Activated B cell treated with CpG ODN at 0.5 μM for 24 hours (primary cell): ENCODE measurements around the gene RMDN2. TPM values are rescaled to one million over a fixed set of nuclear protein-coding genes. Genes with fewer than 3 reads are reported as not detected.

Experiments used
- ATAC-seq: fragments of 200-7000 bp; cut with Tn5 transposase; one replicate; pipeline ENCODE4 v1.10.0; 2021; ENCODE audit warnings: low read depth, mild to moderate bottlenecking, moderate library complexity
- CTCF ChIA-PET: fragments of 350-600 bp; sonication (Branson Sonifier 250); formaldehyde crosslinking; loops from one replicate; lab custom pipeline; 2021; ENCODE audit warnings: antibody characterized with exemption; lab: Charles Lee
- POLR2A ChIA-PET: fragments of 350-600 bp; sonication (Branson Sonifier 250); formaldehyde crosslinking; loops from one replicate; lab custom pipeline; 2021; ENCODE audit warnings: antibody characterized with exemption; lab: Charles Lee
- DNase-seq: peaks from one replicate; pipeline ENCODE4 v3.0.0; 2022
- H3K27ac Mint-ChIP-seq: one replicate; pipeline ENCODE4 v1.8.0; 2020; ENCODE audit warnings: mixed read lengths
- H3K27me3 Mint-ChIP-seq: one replicate; pipeline ENCODE4 v1.8.0; 2021; ENCODE audit warnings: mixed read lengths
- H3K36me3 Mint-ChIP-seq: one replicate; pipeline ENCODE4 v1.8.0; 2021; ENCODE audit warnings: low read depth, mixed read lengths
- H3K4me1 Mint-ChIP-seq: one replicate; pipeline ENCODE4 v1.8.0; 2021; ENCODE audit warnings: mixed read lengths
- H3K4me3 Mint-ChIP-seq: one replicate; pipeline ENCODE4 v1.8.0; 2020; ENCODE audit warnings: mild to moderate bottlenecking, mixed read lengths
- H3K9me3 Mint-ChIP-seq: one replicate; pipeline ENCODE4 v1.8.0; 2020; ENCODE audit warnings: mixed read lengths
- CTCF ChIP-seq: fragments of 200-600 bp; IDR thresholded peaks from one replicate; pipeline ENCODE4 v1.8.0; 2022; ENCODE audit warnings: antibody characterized with exemption, mild to moderate bottlenecking
- intact Hi-C: fragments of 100-400 bp; cut with micrococcal nuclease; formaldehyde crosslinking; loops from one replicate; pipeline ENCODE4 v1.15.1; 2024
- total RNA-seq: library from RNA; stranded (reverse); gene quantifications from 2 replicates; pipeline ENCODE4 v1.2.3, GENCODE V29; 2022

Gene RMDN2
- total RNA-seq, 1 donor from 2014 or later: 7.0 TPM

- Mint-ChIP-seq H3K27me3 (no peaks in the 10 kb centered on the region), H3K4me3 (peak overlapping the region; percentile 9), H3K36me3 (peaks cover under 1% of the 10 kb centered on the region), H3K4me1 (peaks cover 7% of the 10 kb centered on the region), H3K9me3 (no peaks in the 10 kb centered on the region), H3K27ac (no peak overlapping the region)
- POLR2A ChIA-PET: no interaction called here
- intact Hi-C loops: loop anchor here (1.0 to 5.0 kb wide), 8 partner anchors 57 to 760 kb away; partner anchors contain the start of genes ATL2 and RMDN2
- TF ChIP-seq CTCF: peak; percentile 18
- ATAC-seq (peak; percentile 47), DNase-seq (peak; percentile 47)
- CTCF ChIA-PET: interaction anchor here (0.7 to 1.1 kb wide), 11 partner anchors 16 to 723 kb away, joined by 3 to 6 read pairs (median 3); no protein-coding TSS in a partner anchor
Measured at GRCh38 chr2:37982147-37982582, 57.1 kb downstream of the RMDN2 start.

- intact Hi-C loops: loop anchor here (1.0 to 5.0 kb wide), 8 partner anchors 56 to 759 kb away; partner anchors contain the start of genes ATL2 and RMDN2
- peaks cover 3% of the 10 kb centered on the region for H3K36me3 Mint-ChIP-seq
- CTCF ChIA-PET: interaction anchor here (0.7 to 1.1 kb wide), 4 partner anchors 15 to 523 kb away, joined by 3 to 6 read pairs (median 4); no protein-coding TSS in a partner anchor
- no peaks in the 10 kb centered on the region for H3K27me3 Mint-ChIP-seq
- no peak overlapping the region for H3K27ac Mint-ChIP-seq
- POLR2A ChIA-PET: no interaction called here
- TF ChIP-seq CTCF: no peak
- H3K9me3 Mint-ChIP-seq: no peaks in the 10 kb centered on the region
- peaks cover 7% of the 10 kb centered on the region for H3K4me1 Mint-ChIP-seq
- DNase-seq (no peak), ATAC-seq (no peak)
- H3K4me3 Mint-ChIP-seq: no peak overlapping the region
Measured at GRCh38 chr2:37982847-37983246, 57.8 kb downstream of the RMDN2 start.

- no peaks in the 10 kb centered on the region for H3K9me3 Mint-ChIP-seq
- peaks cover 3% of the 10 kb centered on the region for H3K36me3 Mint-ChIP-seq
- DNase-seq (no peak), ATAC-seq (no peak)
- H3K4me3 Mint-ChIP-seq: no peak overlapping the region
- ChIA-PET POLR2A (no interaction called here), CTCF (no interaction called here)
- intact Hi-C loops: loop anchor here (2.0 to 5.0 kb wide), 4 partner anchors 55 to 759 kb away; partner anchors contain the start of gene ATL2
- TF ChIP-seq CTCF: no peak
- H3K27ac Mint-ChIP-seq: no peak overlapping the region
- no peaks in the 10 kb centered on the region for H3K27me3 Mint-ChIP-seq
- H3K4me1 Mint-ChIP-seq: peaks cover 7% of the 10 kb centered on the region
Measured at GRCh38 chr2:37983719-37984118, 58.6 kb downstream of the RMDN2 start.

GRCh38 chr2:37984176-37984575 lies 59.1 kb downstream of the RMDN2 start:
- intact Hi-C loops: loop anchor here (5.0 kb wide), 1 partner anchor 758 kb away; no protein-coding TSS in a partner anchor
- H3K27me3 Mint-ChIP-seq: no peaks in the 10 kb centered on the region
- CTCF ChIA-PET: interaction anchor here (1.1 kb wide), 1 partner anchor 290 kb away, joined by 3 read pairs; no protein-coding TSS in a partner anchor
- H3K27ac Mint-ChIP-seq: no peak overlapping the region
- no peaks in the 10 kb centered on the region for H3K9me3 Mint-ChIP-seq
- H3K36me3 Mint-ChIP-seq: peaks cover 3% of the 10 kb centered on the region
- POLR2A ChIA-PET: no interaction called here
- ATAC-seq (no peak), DNase-seq (no peak)
- H3K4me3 Mint-ChIP-seq: no peak overlapping the region
- no peak for TF ChIP-seq CTCF
- H3K4me1 Mint-ChIP-seq: peaks cover 7% of the 10 kb centered on the region

- no peak for TF ChIP-seq CTCF
- DNase-seq (no peak), ATAC-seq (no peak)
- Mint-ChIP-seq H3K36me3 (peaks cover 3% of the 10 kb centered on the region), H3K4me3 (no peak overlapping the region), H3K9me3 (no peaks in the 10 kb centered on the region), H3K27ac (no peak overlapping the region), H3K4me1 (peaks cover 7% of the 10 kb centered on the region), H3K27me3 (no peaks in the 10 kb centered on the region)
- intact Hi-C loops: loop anchor here (5.0 kb wide), 1 partner anchor 758 kb away; no protein-coding TSS in a partner anchor
- CTCF ChIA-PET: interaction anchor here (1.1 kb wide), 1 partner anchor 290 kb away, joined by 3 read pairs; no protein-coding TSS in a partner anchor
- POLR2A ChIA-PET: no interaction called here
Measured at GRCh38 chr2:37984589-37984988, 59.5 kb downstream of the RMDN2 start.
